Measurements from ENCODE around the gene FEZF2.

The FEZF2 gene

GRCh38 chr3:62373215-62373614 lies at the start of gene FEZF2:
FEZF2 (minus strand) TSS chr3:62373550; CDS start chr3:62372868, 682 bp downstream.
- H3K4me1 Mint-ChIP-seq = peaks cover 26% of the 10 kb centered on the region
- TF ChIP-seq CTCF (IDR thresholded peaks at IDR 0.05) = no peak
- peaks cover 100% of the 10 kb centered on the region for H3K27me3 Mint-ChIP-seq (ENCODE audit: low read depth, poor library complexity)
- no peak within 1 kb of the TSS for H3K4me3 Mint-ChIP-seq
- no peak within 1 kb of the TSS for H3K27ac Mint-ChIP-seq
- no peak for DNase-seq
- H3K36me3 Mint-ChIP-seq (ENCODE audit: low read depth) = no peaks in the 10 kb centered on the region
- H3K9me3 Mint-ChIP-seq = no peaks in the 10 kb centered on the region

GRCh38 chr3:62421207-62421606 lies 47.9 kb upstream of the FEZF2 start:
- no peak for TF ChIP-seq CTCF (IDR thresholded peaks at IDR 0.05)
- no peak overlapping the region for H3K4me3 Mint-ChIP-seq
- H3K9me3 Mint-ChIP-seq = no peaks in the 10 kb centered on the region
- no peak overlapping the region for H3K27ac Mint-ChIP-seq
- peaks cover 7% of the 10 kb centered on the region for H3K4me1 Mint-ChIP-seq
- no peaks in the 10 kb centered on the region for H3K36me3 Mint-ChIP-seq (ENCODE audit: low read depth)
- H3K27me3 Mint-ChIP-seq (ENCODE audit: low read depth, poor library complexity) = peaks cover 37% of the 10 kb centered on the region
- DNase-seq = no peak

GRCh38 chr3:62416144-62416543 lies 42.8 kb upstream of the FEZF2 start:
- no peak overlapping the region for H3K27ac Mint-ChIP-seq
- H3K27me3 Mint-ChIP-seq (ENCODE audit: low read depth, poor library complexity) = peaks cover 60% of the 10 kb centered on the region
- H3K36me3 Mint-ChIP-seq (ENCODE audit: low read depth) = no peaks in the 10 kb centered on the region
- H3K4me3 Mint-ChIP-seq = no peak overlapping the region
- TF ChIP-seq CTCF (IDR thresholded peaks at IDR 0.05) = no peak
- H3K9me3 Mint-ChIP-seq = no peaks in the 10 kb centered on the region
- H3K4me1 Mint-ChIP-seq = peaks cover 35% of the 10 kb centered on the region
- no peak for DNase-seq

- peak overlapping the region; percentile 9 for H3K27ac Mint-ChIP-seq
- DNase-seq = peak; percentile 23
- peak overlapping the region; percentile 74 for H3K4me3 Mint-ChIP-seq
These were observed 42.0 kb upstream of the FEZF2 start for GRCh38 chr3:62415312-62415801.

GRCh38 chr3:62414786-62415185 lies 41.4 kb upstream of the FEZF2 start:
- peak; percentile 26 for DNase-seq
- peak overlapping the region; percentile 40 for H3K27ac Mint-ChIP-seq
- peaks cover 54% of the 10 kb centered on the region for H3K27me3 Mint-ChIP-seq (ENCODE audit: low read depth, poor library complexity)
- H3K9me3 Mint-ChIP-seq = no peaks in the 10 kb centered on the region
- no peak for TF ChIP-seq CTCF (IDR thresholded peaks at IDR 0.05)
- H3K36me3 Mint-ChIP-seq (ENCODE audit: low read depth) = no peaks in the 10 kb centered on the region
- H3K4me1 Mint-ChIP-seq = peaks cover 35% of the 10 kb centered on the region
- peak overlapping the region; percentile 74 for H3K4me3 Mint-ChIP-seq

More at GRCh38 chr3:62415312-62415801, 42.0 kb upstream of the FEZF2 start:
- Mint-ChIP-seq H3K9me3 (no peaks in the 10 kb centered on the region), H3K4me1 (peaks cover 35% of the 10 kb centered on the region), H3K36me3 (ENCODE audit: low read depth) (no peaks in the 10 kb centered on the region), H3K27me3 (ENCODE audit: low read depth, poor library complexity) (peaks cover 53% of the 10 kb centered on the region)
- TF ChIP-seq CTCF (IDR thresholded peaks at IDR 0.05) = no peak

GRCh38 chr3:62413687-62414086 lies 40.3 kb upstream of the FEZF2 start:
- Mint-ChIP-seq H3K36me3 (ENCODE audit: low read depth) (no peaks in the 10 kb centered on the region), H3K4me1 (peaks cover 35% of the 10 kb centered on the region), H3K9me3 (no peaks in the 10 kb centered on the region), H3K27me3 (ENCODE audit: low read depth, poor library complexity) (peaks cover 50% of the 10 kb centered on the region), H3K27ac (no peak overlapping the region), H3K4me3 (peak overlapping the region; percentile 19)
- no peak for DNase-seq
- no peak for TF ChIP-seq CTCF (IDR thresholded peaks at IDR 0.05)

Data from nephron progenitor cell (in vitro differentiated cells).